ENCODE data around the gene TMEM238L.

DNA sequence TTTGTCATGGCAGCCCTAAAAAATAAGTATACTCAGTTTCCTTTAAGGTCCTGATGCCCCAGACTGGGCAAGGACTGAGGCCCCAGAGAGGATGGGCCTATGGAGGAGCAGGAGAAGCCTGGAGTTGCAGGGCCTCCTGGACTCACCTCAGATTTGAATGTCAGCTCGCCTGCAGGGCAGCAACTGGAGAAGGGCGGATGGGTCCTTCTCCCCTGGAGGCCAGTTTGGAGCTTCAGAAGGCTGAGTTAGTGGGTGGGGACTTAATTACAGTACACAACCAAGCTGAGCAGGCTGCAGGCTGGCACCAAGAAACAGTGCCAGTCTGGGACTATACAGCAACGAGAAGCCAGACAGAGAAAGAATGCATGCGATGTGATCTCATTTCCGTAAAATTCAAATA is 27.8 kb upstream of the TMEM238L start:
- TF ChIP-seq, protein P1, sequence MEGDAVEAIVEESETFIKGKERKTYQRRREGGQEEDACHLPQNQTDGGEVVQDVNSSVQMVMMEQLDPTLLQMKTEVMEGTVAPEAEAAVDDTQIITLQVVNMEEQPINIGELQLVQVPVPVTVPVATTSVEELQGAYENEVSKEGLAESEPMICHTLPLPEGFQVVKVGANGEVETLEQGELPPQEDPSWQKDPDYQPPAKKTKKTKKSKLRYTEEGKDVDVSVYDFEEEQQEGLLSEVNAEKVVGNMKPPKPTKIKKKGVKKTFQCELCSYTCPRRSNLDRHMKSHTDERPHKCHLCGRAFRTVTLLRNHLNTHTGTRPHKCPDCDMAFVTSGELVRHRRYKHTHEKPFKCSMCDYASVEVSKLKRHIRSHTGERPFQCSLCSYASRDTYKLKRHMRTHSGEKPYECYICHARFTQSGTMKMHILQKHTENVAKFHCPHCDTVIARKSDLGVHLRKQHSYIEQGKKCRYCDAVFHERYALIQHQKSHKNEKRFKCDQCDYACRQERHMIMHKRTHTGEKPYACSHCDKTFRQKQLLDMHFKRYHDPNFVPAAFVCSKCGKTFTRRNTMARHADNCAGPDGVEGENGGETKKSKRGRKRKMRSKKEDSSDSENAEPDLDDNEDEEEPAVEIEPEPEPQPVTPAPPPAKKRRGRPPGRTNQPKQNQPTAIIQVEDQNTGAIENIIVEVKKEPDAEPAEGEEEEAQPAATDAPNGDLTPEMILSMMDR (IDR thresholded peaks at IDR 0.05), result no peak
- TF ChIP-seq POLR2AphosphoS5 (IDR thresholded peaks at IDR 0.05; ENCODE audit: insufficient read depth in 1 of 2, low read depth in 1 of 2) (no peak), POLR2A (IDR thresholded peaks at IDR 0.05) (no peak)

All from vagina (tissue), 2 donors.